NCI-H69 (cell line): ENCODE measurements around the gene PLPPR2.
"Not testable (repeated sequence)": the region's sequence is repeated elsewhere in the genome, so short reads cannot be mapped to it uniquely, and the experiment has no call there.

ENCODE experiments used
- DNase-seq: peaks from one replicate; lab custom pipeline; 2025; lab: John Stamatoyannopoulos, UW

The PLPPR2 gene

DNA sequence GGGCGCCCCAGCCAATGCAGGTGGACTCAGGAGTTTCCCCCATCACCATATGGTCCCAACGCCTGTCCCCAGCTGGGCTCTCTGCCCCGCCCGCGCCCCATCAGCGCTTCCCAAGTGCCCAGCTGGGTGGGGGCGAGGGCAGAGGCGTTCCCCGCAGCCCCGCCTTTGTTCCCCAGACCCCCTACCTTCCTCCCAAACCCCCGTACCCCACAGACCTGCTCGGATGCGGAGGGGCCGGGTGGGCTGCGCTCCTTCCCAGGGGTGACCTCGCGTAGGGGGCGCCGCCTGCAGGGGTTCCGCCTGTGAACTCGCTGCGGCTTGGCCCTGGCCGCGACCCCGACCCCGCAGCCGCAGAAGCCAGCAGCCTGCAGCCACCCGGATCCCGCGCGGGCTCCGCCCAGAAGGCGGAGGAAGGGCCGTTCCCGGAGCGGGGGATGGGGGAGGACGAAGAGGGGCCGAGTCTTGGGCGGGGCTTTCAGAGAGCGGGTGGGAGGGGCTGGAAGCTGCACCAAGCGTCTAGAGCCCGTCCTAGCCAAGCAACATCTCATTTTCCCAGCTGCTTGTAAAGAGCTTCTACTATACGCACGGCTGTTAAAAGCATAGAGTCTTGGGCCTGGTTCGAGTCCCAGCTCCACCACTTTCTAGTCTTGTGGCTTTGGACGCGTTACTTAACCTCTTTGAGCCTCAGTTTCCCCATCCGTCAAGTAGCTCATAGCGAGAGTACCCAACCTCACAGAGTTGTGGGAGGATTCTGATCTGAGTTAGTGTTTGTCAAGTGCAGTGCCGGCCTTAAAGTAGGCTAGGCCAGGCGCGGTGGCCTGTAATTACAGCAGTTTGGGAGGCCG, 15.8 kb upstream of the PLPPR2 start, which contains the start of gene RAB3D:
Gene RAB3D (minus strand): TSS at position 404 of the 845 bp plus-strand sequence. CDS start 2,258 bp downstream, outside the sequence.
- DNase-seq = peak; percentile 96

- not testable (repeated sequence) for DNase-seq
These were observed 15.1 kb upstream of the PLPPR2 start for GRCh38 chr19:11340099-11340467.

- DNase-seq = no peak
These were observed 12.8 kb upstream of the PLPPR2 start for GRCh38 chr19:11342429-11342828.

DNA sequence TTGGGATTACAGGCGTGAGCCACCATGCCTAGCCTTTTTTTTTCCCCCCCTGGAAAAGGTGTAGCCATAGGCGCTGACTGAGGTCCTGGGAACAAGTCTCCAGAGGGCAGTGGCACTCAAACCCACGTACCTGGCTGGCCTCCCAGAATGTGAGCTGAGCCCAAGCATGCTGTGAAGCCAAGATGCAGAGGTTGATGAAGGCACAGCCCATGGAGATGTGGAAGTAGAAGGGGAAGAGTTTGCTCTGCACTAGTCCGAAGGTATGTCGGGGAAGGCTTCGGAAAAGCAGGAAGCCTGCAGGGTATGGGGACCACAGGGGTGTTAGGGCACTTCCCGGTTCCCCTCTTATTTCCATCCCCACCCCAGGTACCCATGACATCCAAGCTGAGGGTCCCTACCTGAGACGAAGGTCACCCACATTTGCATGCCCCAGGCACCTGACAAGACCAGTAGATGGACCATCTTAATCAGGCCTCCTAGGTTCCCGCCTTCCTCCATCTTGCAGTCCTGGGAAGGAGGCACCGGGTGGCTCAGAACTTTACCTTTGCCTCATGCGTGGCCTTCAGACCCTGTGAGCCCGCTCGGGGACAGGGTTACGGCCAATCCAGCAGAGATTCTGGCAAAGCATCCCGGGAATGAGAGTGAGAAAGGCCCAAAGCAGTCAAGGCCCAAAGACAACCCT, 10.0 kb upstream of the PLPPR2 start:
- peak; percentile 53 for DNase-seq

DNA sequence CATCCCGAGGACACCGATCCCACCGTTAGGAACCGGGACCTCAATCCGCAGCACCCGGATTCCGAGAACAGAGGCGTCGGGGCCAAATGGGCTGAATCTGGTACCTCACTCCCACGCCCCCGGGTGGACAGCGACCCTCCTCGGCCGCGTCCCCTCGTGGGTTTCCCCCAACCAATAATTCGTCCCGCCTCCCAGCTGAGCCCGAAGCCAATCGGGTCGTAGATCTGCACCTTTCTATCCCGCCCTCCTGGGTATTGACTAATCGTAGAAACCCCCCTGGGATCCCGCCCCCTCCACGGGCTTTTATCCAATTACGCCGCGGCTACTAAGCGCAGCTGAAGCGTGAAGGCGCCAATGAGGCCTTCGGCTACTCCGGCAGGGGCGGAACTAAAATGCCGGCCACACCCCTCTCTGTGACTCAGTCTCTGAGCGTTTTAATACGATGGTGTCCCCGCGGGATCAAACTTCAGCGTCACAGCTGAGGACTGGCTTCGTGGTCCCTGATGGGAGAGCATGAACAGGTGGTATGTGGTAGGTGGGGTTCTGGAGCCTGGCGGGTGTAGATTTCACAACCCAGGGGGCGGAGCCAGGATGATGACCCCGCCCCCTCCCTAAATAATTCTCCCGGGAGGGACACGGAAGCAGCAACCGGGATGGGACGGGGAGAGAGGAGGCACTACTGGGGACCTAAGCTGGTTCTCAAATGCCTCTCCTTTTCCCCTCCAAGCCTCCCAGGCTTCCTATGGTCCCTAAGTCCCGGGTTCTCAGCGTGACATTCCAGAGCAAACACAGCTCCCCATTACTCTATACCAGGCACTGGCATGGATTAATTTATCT, 8.9 kb upstream of the PLPPR2 start, which contains the start of the genes CCDC159 and TMEM205:
Gene CCDC159 (plus strand): TSS at position 416 of the 837 bp plus-strand sequence. CDS start 88 bp downstream, at position 504.
Gene TMEM205 (minus strand): TSS at position 165 of the 837 bp plus-strand sequence. CDS start 649 bp downstream, outside the sequence.
- peak; percentile 100 for DNase-seq

- peak; percentile 32 for DNase-seq
These were observed 7.6 kb upstream of the PLPPR2 start for GRCh38 chr19:11347546-11348039.

DNA sequence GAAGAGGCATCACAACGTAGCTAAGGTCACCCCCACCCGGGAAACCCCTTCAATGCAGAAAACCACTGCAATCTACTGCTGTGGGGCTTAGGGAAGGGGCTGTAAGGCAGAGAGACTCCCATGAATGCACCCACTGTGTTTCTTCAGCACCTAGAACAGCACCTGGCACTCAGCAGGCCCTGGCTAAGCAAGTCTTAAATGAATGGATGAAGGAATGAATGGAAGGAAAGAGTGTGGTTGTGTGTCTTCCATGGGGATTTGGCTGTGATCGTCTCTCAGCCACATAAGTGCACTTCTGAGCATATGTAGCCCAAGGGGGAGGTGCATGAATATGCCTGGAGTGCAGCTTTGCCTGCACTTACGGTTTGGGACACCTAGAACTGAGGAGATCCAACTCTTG, 6.1 kb upstream of the PLPPR2 start:
- DNase-seq = no peak

DNA sequence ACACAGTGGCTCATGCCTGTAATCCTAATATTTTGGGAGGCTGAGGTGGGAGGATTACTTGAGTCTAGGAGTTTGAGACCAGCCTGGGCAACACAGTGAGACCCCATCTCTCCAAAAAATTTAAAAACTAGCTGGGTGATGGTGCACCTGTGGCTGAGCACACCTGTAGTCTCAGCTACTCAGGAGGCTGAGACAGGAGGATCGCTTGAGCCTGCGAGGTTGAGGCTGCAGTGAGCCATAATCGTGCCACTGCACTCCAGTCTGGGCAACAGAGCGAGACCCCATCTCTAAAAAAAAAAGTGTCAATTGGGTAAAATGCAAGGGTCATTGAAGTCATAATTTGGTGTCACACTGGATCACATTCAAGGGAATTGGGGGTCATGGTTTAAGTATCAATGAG, 1.1 kb upstream of the PLPPR2 start:
- not testable (repeated sequence) for DNase-seq

DNA sequence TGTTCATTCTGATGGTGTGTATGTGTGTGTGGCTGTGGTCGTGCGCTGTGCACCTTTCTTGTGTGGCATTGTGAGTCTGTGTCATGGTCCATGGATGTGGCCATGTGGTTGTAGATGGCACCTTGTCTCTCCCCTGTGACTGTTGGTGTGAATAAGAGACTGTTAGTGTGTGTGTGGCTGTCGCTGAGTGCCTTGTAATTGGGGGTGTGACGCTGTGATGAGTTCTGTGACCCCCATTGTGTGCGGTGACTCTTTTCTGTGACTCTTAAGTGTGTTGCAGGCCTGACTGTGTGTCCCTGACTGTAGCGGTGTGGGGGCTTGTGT, 804 bp downstream of the PLPPR2 start:
- DNase-seq = no peak

- DNase-seq = peak; percentile 23
These were observed 1.7 kb downstream of the PLPPR2 start for GRCh38 chr19:11356676-11357550.

DNA sequence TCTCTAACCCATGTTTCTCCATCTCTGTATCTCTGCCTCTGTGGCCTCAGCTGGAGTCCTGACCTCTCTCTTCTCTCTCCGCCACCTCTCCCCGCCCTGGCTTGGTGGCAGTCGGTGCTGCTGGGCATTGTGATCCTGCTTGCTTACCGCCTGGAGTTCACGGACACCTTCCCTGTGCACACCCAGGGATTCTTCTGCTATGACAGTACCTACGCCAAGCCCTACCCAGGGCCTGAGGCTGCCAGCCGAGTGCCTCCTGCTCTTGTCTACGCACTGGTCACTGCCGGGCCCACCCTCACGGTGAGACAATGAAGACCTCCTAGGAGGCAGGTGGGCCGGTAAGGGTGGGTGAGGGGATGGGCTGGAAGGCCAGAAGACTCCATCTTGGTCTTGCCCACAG, 4.2 kb downstream of the PLPPR2 start:
- DNase-seq = no peak

DNA sequence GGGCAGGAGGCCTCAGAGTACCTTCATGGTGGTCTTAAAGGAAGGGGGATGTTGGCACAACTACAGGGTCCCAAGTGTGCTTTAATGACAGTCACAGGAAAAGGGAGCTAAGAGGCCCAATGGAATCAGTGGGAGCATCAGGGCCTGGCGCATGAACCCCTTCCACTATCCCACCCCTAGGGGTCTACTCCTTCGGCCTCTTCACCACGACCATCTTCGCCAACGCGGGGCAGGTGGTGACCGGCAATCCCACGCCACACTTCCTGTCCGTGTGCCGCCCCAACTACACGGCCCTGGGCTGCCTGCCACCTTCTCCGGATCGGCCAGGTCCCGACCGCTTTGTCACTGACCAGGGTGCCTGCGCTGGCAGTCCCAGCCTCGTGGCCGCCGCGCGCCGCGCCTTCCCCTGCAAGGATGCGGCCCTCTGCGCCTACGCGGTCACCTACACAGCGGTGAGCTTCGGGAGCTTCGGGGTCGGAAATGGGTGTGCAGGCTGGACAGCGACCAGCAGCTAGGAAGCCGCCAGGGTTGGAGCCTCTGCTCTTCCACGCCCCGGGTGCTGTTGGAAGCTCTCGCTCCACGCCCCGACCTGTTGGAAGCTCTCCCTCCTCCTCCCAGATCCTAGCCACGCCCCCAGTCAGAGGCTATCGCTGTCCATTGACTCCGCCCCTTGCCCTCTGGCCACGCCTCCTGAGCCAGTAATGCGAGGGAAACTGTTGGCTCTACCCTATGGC, 6.0 kb downstream of the PLPPR2 start:
- DNase-seq = peak; percentile 72

DNA sequence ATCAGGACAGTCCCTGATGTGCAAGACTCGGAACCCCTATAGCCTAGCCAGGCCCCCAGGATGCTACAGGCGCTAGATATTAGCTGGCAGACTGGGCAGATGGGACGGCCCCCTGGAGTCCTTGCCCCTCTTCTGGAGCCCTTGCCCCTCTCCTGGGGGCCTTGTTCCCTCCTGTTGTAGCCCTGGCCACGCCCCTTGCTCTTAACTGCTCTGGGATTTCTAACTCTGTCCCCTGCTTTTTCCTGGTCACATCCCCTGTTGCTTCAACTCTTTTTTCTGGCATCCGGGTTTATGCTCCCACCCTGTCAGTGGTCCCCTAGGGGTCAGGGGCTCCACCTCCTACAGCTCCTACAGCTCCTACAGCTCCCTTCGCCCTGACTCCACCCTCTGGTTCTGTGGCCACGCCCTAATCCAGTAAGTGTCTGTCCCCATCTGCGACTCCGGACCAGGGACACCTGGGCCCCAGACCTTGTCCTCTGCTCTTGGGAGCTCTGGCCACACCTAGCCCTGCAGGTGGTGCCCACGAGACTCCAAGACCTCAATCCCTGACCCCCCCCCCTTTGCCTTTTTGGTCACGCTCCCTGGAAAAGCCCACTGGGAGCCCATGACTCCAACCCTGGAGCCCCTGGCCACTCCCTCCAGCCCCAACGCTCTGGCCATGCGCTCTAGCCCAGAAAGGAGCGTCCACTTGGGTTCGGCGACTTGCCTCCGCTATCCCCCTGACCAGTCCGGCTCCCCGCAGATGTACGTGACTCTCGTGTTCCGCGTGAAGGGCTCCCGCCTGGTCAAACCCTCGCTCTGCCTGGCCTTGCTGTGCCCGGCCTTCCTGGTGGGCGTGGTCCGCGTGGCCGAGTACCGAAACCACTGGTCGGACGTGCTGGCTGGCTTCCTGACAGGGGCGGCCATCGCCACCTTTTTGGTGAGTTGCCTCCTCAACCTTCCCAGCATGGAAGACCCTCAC, 6.8 kb downstream of the PLPPR2 start:
- no peak for DNase-seq

DNA sequence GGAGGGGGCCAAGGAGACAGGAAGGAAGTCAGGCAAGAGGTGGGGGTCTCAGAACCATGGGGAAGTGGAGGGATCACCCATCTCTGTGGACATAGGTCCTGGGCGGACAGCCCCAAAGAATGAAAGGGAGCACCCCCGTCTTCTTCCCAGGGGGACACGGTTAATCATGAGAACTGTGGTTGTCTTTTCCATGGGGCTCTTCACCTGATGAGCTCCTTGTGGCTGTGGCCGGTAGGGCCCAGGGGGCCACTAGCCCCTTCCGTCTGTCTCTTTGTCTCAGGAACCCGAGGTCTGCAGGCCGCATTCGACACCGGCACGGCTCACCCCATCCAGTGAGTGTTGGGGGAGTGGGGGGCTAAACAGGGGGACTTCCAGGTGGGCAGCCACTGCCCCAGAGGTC, 8.6 kb downstream of the PLPPR2 start:
- no peak for DNase-seq

DNA sequence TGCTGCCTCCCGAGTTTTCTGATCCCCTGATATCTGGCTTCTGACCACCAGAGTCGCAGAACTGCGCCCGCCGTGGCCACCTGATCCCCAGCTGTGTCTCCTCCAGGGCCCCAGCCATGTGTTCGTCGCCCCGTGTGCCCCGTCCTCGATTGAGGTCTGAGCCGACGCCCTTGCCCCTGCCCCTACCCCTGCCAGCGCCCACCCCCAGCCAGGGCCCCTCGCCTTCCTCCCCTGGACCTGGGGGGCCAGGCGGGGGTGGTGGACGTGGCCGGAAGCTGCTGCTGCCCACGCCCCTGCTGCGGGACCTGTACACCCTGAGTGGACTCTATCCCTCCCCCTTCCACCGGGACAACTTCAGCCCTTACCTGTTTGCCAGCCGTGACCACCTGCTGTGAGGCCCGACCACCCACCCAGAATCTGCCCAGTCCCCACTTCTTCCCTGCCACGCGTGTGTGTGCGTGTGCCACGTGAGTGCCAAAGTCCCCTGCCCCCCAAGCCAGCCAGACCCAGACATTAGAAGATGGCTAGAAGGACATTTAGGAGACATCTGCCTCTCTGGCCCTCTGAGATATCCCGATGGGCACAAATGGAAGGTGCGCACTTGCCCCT, 9.2 kb downstream of the PLPPR2 start:
- DNase-seq = no peak

DNA sequence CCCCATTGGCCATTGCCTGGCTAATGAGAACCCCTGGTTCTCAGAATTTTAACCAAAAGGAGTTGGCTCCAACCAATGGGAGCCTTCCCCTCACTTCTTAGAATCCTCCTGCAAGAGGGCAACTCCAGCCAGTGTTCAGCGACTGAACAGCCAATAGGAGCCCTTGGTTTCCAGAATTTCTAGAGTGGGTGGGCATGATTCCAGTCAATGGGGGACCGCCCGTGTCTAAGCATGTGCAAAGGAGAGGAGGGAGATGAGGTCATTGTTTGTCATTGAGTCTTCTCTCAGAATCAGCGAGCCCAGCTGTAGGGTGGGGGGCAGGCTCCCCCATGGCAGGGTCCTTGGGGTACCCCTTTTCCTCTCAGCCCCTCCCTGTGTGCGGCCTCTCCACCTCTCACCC, 9.7 kb downstream of the PLPPR2 start:
- no peak for DNase-seq

GRCh38 chr19:11365557-11366117, 10.4 kb downstream of the PLPPR2 start:
- DNase-seq = no peak

- DNase-seq = no peak
These were observed 12.3 kb downstream of the PLPPR2 start for GRCh38 chr19:11367528-11367927.
